Astrocyte of the spinal cord (primary cell): ENCODE measurements around the gene NHLRC3.
"Not testable (repeated sequence)": the region's sequence is repeated elsewhere in the genome, so short reads cannot be mapped to it uniquely, and the experiment has no call there.

ENCODE experiments used
- DNase-seq: peaks from one replicate; pipeline ENCODE4 v3.0.0; 2011; ENCODE audit warnings: low read depth, low spot score
- H3K4me3 ChIP-seq: 2 replicates; pipeline ENCODE4 v1.5.1; 2011; ENCODE audit warnings: low read depth, mild to moderate bottlenecking, low read length, moderate library complexity
- CTCF ChIP-seq: IDR thresholded peaks from 2 replicates; pipeline ENCODE4 v1.5.1; 2012; ENCODE audit warnings: low read depth, mild to moderate bottlenecking, low read length, inconsistent platforms
- in situ Hi-C: cut with HindIII; loops from 2 replicates; pipeline ENCODE4 v1.10.0; 2017; ENCODE audit warnings: low sequenced_read_pairs

The NHLRC3 gene

DNA sequence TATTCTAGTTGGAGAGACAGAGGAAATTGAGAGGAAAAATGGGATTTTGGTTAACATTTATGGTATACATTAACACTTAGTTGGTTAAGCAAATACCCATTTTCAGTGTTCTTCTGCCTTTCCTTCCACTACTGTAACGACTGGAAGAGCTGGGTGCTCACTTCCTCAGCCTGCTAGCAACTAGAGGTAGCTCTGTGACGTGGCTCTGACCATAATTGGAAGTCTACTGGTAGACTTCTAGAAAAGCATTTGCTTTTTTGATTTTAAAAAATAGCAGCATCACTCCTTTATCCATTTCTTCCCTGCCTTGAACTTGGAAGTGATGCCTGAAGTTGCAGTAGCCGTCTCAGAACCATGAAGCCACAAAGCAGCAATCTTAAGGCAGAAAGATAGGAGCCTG, 15.9 kb downstream of the NHLRC3 start:
- TF ChIP-seq CTCF = no peak
- DNase-seq = no peak
- H3K4me3 ChIP-seq = no peak overlapping the region
- in situ Hi-C loops = no loop called here

DNA sequence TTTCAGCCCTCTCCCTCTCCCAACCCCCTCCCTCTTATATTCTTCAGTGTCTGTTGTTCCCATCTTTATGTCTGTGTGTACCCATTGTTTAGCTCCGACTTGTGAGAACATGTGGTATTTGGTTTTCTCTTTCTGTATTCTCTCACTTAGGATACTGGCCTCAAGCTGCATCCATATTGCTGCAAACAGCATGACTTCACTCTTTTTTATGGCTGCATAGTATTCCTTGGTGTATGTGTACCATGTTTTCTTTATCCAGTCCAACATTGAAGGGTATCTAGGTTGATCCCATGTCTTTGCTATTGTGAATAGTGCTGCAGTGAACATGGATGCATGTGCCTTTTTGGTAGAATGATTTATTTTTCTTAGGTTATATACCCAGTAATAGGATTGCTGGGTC, 17.8 kb downstream of the NHLRC3 start:
- in situ Hi-C loops = no loop called here
- no peak for DNase-seq
- no peak for TF ChIP-seq CTCF
- no peak overlapping the region for H3K4me3 ChIP-seq

DNA sequence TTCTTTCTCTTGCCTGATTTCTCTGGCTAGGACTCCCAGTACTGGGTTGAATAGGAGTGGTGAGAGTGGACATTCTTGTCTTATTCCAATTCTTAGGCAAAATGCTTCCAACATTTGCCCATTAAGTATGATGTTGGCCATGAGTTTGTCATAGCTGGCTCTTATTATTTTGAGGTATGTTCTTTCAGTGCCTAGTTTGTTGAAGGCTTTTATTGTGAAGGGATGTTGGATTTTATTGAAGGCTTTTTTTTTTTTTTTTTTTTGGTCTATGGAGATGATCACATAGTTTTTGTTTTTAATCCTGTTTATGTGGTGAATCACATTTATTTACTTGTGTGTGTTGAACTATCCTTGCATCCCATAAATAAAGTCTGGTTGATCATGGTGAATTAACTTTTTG, 19.8 kb downstream of the NHLRC3 start:
- in situ Hi-C loops = no loop called here
- TF ChIP-seq CTCF = no peak
- no peak overlapping the region for H3K4me3 ChIP-seq
- no peak for DNase-seq

- DNase-seq = no peak
- H3K4me3 ChIP-seq = no peak overlapping the region
- TF ChIP-seq CTCF = no peak
Observed at GRCh38 chr13:39062004-39062403, 23.7 kb downstream of the NHLRC3 start.

GRCh38 chr13:39072842-39073241, 34.6 kb downstream of the NHLRC3 start:
- no peak for DNase-seq
- no peak overlapping the region for H3K4me3 ChIP-seq
- in situ Hi-C loops = no loop called here
- TF ChIP-seq CTCF = no peak

More at GRCh38 chr13:39062004-39062403, 23.7 kb downstream of the NHLRC3 start:
- in situ Hi-C loops = no loop called here

GRCh38 chr13:39073983-39074382, 35.7 kb downstream of the NHLRC3 start:
- no peak for DNase-seq
- in situ Hi-C loops = no loop called here
- TF ChIP-seq CTCF = no peak
- no peak overlapping the region for H3K4me3 ChIP-seq

DNA sequence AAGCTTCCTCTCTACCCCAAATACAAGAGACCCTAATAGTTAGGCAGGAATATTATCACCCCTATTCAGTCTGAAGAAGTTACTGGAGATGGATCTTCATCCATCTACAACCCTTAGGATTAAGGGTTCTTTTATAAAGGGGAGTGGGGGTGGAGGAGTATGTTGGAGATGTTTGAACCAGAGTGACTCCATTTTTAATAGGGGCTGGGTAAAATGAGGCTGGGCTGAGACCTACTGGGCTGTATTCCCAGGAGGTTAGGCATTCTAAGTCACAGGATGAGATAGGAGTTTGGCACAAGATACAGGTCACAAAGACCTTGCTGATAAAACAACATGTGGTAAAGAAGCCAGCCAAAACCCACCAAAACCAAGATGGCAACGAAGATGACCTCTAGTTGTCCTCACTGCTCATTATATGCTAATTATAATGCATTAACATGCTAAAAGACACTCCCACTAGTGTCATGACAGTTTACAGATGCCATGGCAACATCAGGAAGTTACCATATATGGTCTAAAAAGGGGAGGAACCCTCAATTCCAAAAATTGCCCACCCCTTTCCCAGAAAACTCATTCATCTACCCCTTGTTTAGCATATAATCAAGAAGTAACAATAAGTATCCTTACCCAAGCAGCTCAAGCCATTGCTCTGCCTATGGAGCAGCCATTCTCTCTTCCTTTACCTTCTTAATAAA, 48.1 kb downstream of the NHLRC3 start:
- in situ Hi-C loops, DNase-seq, H3K4me3 ChIP-seq: not testable (repeated sequence)
